Forelimb muscle (tissue), 1 donor: ENCODE measurements around the gene MAPK11. TPM values are rescaled to one million over a fixed set of nuclear protein-coding genes. Genes with fewer than 3 reads are reported as not detected.
"Not testable (repeated sequence)": the region's sequence is repeated elsewhere in the genome, so short reads cannot be mapped to it uniquely, and the experiment has no call there.

ENCODE experiments used
- DNase-seq: peaks from one replicate; pipeline ENCODE4 v3.0.0-alpha.2; 2013; ENCODE audit warnings: low read depth
- polyA plus RNA-seq: library from polyadenylated mRNA; unstranded; fragments of 120-200 nt; gene quantifications from one replicate; pipeline ENCODE4 v1.2.1, GENCODE V29; 2013; ENCODE audit not compliant: insufficient read length

Gene MAPK11
- polyA plus RNA-seq, 1 donor, result 5.6 TPM

DNA sequence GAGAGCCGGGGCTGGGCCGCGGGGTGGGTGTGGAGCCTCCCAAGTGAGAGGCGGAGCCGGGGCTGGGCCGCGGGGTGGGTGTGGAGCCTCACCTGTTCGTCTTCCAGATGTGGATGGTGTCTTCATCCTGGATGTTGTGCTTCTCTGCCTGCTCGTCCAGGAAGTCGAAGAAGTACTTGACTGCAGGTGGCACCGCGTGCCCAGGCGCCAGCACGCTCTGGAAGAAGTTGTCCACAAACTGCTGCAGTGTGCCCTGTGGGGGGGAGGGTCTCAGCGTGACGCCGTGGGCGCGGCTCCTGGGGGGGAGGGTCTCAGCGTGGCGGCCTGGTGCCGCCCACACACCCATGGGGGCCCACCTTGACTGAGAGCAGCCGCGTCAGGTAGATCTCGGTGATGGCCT, 7.6 kb upstream of the MAPK11 start:
- DNase-seq, result no peak

DNA sequence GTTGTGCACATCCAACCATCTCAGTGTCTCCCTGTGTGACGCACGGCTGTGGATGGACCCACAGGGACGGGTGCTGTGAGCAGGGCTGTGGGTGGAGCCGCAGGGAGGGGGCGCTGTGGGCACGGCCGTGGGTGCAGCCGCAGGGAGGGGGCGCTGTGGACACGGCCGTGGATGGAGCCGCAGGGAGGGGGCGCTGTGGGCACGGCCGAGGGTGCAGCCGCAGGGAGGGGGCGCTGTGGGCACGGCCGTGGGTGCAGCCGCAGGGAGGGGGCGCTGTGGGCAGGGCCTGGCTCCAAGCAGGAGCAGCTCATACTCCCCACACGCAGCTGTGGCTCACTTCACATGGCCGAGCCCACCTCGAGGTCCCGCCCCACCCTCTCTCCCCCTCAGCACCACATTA, 6.0 kb upstream of the MAPK11 start:
- no peak for DNase-seq

GRCh38 chr22:50275181-50276055, 5.2 kb upstream of the MAPK11 start:
- no peak for DNase-seq

DNA sequence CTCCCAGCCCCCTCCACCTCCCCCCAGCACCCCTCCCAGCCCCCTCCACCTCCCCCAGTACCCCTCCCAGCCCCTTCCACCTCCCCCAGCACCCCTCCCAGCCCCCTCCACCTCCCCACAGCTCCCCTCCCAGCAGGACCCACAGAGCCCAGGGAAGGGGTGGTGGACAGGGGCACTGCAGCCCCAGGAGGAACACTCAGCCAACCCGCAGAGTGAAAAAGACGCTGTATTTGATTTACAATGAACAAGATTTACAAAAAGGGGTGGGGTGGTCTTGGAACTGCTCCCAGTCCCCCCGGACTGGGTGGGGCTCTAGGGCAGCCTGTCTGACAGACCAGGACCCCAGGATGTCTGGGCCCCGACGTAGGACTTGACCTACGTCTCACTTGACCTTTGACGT, 4.6 kb upstream of the MAPK11 start:
- DNase-seq, result no peak

GRCh38 chr22:50274311-50274710, 4.1 kb upstream of the MAPK11 start:
- no peak for DNase-seq

DNA sequence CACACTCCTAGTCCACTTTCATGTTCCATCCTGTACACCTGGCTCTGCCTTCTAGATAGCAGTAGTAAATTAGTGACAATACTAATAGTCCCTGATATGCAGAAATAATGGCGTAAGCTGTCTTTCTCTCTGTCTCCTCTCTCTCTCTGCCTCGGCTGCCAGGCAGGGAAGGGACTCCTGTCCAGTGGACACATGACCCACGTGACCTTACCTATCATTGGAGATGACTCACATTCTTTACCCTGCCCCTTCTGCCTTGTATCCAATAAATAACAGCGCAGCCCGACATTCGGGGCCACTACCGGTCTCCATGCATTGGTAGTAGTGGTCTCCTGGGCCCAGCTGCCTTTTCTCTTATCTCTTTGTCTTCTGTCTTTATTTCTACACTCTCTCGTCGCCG, 3.6 kb upstream of the MAPK11 start:
- not testable (repeated sequence) for DNase-seq

GRCh38 chr22:50273352-50273751, 3.2 kb upstream of the MAPK11 start:
- not testable (repeated sequence) for DNase-seq

DNA sequence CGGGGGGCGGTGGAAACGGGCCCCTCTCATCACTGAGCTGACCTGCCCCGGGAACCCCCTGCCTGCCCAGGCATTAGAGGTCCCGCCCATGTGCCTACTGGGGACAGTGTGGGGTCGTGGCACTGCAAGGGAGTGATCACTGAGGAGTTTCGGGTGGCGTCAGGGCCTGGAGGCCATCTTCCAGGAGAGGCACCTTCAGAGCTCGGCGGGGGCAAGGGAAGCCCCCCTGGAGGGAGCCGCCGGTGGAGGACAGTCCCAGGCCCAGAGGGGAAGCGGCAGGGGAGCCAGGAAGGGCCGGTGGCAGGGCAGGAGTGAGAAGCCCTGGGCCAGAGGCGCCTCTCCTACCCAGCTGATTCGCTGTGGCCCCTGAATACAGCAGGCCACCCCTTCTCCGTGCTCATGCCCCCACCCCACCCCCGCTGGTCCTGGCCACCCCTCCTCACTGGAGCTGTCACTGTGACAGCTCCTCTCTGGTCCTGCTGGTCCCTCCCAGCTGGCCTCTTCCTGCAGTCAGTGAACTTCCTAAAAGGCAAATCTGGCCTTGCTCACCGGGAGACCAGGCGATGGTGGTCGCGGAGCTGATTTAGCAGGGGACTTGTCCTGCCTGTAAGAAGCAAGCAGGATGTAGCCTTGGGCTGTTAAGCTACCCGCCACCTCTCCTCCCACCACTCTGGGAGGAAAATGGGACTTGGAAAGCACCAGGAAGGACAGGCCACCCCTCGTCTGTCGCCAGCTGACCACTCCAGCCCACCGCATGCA, 2.0 kb upstream of the MAPK11 start:
- no peak for DNase-seq

GRCh38 chr22:50271519-50271970, 1.4 kb upstream of the MAPK11 start:
- no peak for DNase-seq

DNA sequence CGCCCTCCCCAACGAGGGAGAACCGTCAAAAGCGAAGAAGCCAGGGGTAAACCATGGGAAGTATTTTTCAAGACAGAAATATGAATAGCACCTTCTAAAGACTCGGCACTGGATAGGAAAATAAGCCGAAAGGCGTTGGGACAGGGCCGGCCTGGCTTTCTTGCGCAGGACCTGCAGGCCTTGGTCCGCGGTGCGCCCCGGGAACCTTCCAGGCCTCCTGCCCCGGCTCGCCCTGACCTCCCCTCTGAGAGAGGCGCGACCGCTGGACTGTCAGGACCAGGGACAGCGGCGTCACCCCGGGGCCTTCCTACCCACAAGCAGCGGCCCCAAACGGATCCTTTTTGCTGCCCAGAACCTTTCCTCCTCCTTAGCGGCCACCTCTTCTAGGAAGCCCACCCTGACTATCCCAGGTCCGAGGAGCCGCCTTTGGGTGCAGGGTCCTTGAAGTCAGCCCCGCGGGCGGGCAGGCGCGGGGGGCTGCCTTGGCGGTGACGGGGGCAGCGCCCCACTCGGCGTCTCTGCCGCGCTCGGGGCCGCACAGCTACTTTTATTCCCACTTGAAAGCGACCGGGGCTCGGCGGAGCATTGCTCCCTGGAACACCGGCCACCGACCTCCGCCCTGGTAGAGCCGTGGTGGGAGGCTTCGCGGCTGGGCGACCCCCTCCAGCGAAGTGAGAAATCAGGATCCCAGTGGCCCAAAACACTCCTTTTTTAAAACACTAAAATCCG, 650 bp upstream of the MAPK11 start:
- no peak for DNase-seq

GRCh38 chr22:50269573-50269969, 609 bp downstream of the MAPK11 start:
- no peak for DNase-seq

DNA sequence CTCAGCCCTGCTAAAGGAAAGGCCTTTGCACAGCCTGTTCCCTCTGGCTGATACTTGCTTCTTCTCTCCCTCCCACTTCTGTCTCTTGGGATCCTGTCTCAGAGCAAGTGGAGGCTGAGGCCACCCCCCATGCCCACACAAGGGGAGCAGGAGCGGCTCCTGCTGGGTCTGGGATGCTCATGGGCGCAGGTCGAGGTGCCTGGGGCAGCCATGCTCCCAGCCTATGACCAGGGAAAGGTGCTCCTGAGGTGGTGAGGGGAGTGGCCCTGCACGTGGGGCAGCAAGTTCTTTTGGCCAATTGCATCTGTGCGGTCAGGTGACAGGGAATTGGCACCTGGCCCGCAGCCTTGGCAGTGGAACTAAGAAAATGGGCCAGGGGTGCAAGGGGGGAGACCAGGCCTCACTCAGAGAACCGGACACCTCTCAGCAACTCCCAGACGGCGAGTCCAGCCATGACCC, 1.5 kb downstream of the MAPK11 start:
- no peak for DNase-seq

GRCh38 chr22:50267591-50268390, 2.4 kb downstream of the MAPK11 start:
- no peak for DNase-seq

DNA sequence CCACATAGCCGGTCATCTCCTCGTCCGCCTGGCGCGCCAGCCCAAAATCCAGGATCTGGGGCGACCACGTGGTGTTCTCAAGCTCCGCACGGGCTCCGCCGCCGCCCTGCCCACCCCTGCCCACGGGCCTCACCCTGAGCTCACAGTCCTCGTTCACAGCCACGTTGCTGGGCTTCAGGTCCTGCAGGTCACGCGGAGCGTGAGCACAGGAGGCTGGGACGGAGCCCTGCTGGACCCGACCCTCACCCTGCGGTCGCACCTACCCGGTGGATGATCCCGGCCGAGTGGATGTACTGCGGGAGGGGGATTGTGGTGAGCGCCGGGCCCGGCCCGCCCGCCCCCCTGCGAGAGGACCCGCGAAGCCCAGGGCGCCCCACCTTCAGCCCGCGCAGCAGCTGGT, 3.2 kb downstream of the MAPK11 start:
- DNase-seq, result no peak

DNA sequence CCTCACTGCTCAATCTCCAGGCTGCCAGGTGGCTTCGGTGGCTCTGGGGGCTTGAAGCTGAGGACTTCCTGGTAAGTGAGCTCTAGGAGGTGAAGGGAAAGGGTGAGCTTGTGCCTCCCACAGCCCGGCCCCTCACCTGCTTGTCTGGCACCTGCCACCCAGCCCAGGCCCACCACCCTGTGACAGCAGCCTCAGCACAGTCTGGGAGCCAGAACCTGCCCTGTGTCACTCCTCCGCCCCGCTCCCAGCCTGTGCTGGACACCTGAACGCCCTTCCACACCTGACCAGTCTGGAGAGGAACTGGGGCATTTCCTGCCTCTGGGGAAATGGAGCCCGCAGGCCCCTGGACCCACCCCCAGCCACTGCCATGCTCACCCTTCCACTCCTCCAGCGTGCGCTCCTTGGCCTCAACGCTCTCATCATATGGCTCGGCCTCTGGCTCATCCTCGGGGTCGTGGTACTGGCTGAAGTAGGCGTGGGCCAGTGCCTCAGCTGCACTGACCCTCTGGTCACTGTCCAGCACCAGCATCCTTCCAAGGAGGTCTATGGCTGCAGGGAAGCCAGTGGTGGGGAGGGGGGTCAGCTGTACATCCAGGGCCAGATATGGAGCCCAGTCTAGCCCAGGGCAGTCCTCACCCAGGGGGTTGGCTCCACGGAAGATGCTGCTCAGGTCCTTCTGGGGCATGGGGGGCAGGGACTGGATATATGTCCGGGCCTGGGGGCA, 5.1 kb downstream of the MAPK11 start:
- DNase-seq, result no peak

DNA sequence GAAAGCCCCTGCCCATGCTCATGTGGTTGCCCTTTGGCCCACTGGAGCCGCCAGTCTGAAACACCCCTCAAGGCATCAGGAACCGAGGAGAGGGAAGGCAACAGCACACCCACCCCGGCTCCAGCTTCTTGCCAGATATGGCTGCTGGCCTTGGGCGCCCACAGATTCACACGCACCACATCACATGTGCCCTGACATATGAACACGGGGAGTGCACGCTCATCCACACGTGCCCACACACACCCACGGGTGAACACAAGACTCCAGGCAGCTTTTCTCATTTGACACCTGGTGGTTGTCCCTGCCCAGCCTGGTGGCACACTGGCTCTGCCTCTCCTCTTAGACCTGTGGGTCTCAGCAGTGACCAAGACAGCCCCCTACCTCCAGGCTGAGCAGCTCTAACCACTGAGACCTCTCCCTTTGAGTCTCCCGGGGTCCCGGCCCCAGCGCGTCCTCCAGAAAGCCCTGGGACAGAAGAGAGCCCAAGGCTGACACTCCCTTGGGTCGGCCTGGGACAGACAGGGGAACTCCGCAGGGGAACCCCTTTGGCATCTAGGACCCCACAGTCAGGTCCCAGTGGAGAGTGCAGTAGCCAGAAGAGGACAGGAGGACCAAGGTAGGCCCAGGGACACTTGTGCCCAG, 6.0 kb downstream of the MAPK11 start:
- no peak for DNase-seq

DNA sequence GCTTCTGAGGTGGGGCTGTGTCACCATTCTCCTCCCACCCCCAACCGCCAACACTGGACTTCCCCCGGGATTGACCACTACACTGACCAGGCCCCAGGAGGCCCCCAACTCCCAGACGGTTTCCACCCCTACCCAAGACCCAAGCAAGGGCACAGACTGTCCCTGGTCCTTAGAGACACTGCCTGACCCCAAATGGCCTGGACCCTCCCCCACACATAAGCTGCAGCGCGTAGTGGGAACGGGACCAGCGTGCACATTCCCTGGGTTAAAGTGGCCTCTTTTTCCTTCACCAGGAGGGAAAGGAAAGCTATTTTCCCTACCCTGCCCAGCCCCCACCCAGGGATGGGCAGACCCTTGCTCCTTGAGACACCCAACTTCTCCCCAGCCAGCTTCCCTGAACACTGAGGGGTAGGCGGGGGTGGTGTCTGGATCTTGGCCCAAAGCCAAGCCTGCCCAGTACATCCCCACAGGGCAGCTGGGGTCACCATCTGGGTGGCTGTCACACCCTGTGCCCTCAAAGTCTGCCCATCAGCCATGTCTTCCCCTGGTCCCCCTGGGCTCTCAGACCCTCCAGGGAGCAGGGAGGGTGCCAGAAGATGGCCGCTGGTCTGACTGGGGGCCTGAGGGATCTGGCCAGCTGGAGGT, 7.1 kb downstream of the MAPK11 start:
- no peak for DNase-seq

GRCh38 chr22:50262460-50262911, 7.7 kb downstream of the MAPK11 start:
- DNase-seq, result no peak
